Caco-2 (cell line): Measurements from ENCODE around the gene TSACC. TPM values are rescaled to one million over a fixed set of nuclear protein-coding genes. Genes with fewer than 3 reads are reported as not detected.

ENCODE experiments used
- BruUV-seq: library from RNA; stranded (reverse); fragments of 400-500 nt; replicated peaks from 2 replicates; lab custom pipeline; 2021; lab: Mats Ljungman, UMichigan
- CTCF ChIA-PET: fragments of 300-600 bp; sonication (Branson Sonifier 250); formaldehyde crosslinking; loops from one replicate; lab custom pipeline; 2022; ENCODE audit warnings: antibody characterized with exemption; lab: Charles Lee
- POLR2A ChIA-PET: fragments of 300-600 bp; sonication (Branson Sonifier 250); formaldehyde crosslinking; loops from one replicate; lab custom pipeline; 2022; ENCODE audit warnings: antibody characterized with exemption; lab: Charles Lee
- DNase-seq, 2 experiments: peaks; one replicate each; pipeline versions ENCODE4 v3.0.0 to v3.0.0-alpha.2; 2020 to 2022
- H3K27me3 ChIP-seq: replicated peaks from 2 replicates; pipeline ENCODE4 v1.6.0; 2011; ENCODE audit warnings: low read length; ENCODE audit not compliant: control insufficient read depth, insufficient read depth
- H3K36me3 ChIP-seq: 2 replicates; pipeline ENCODE4 v1.5.1; 2011; ENCODE audit warnings: low read length; ENCODE audit not compliant: control insufficient read depth, insufficient read depth
- H3K4me1 ChIP-seq: fragments of 250-450 bp; sonication (Bioruptor Pico); 2 replicates; pipeline ENCODE4 v1.5.1; 2020; ENCODE audit warnings: mild to moderate bottlenecking
- H3K4me3 ChIP-seq: 2 replicates; pipeline ENCODE4 v1.5.1; 2011; ENCODE audit warnings: low read depth, mild to moderate bottlenecking, control low read depth, low read length
- H3K9me3 ChIP-seq: fragments of 250-450 bp; sonication (Bioruptor Pico); 2 replicates; pipeline ENCODE4 v1.5.1; 2020; ENCODE audit warnings: mild to moderate bottlenecking, moderate library complexity
- H3K27ac Mint-ChIP-seq: one replicate; pipeline ENCODE4 v1.8.0; 2022; ENCODE audit warnings: mixed read lengths; ENCODE audit not compliant: unreplicated experiment
- H3K27me3 Mint-ChIP-seq: one replicate; pipeline ENCODE4 v1.8.0; 2022; ENCODE audit warnings: mixed read lengths; ENCODE audit not compliant: insufficient read depth, unreplicated experiment
- H3K36me3 Mint-ChIP-seq: one replicate; pipeline ENCODE4 v1.8.0; 2022; ENCODE audit warnings: mild to moderate bottlenecking, mixed read lengths; ENCODE audit not compliant: insufficient read depth, unreplicated experiment
- H3K4me1 Mint-ChIP-seq: one replicate; pipeline ENCODE4 v1.8.0; 2022; ENCODE audit warnings: low read depth, mixed read lengths; ENCODE audit not compliant: unreplicated experiment
- H3K4me3 Mint-ChIP-seq: one replicate; pipeline ENCODE4 v1.8.0; 2022; ENCODE audit warnings: mild to moderate bottlenecking, moderate library complexity, mixed read lengths; ENCODE audit not compliant: unreplicated experiment
- H3K9me3 Mint-ChIP-seq: one replicate; pipeline ENCODE4 v1.8.0; 2022; ENCODE audit warnings: mixed read lengths; ENCODE audit not compliant: unreplicated experiment
- CTCF ChIP-seq, 2 experiments: fragments of 200-600 bp in 1 of 2; IDR thresholded peaks; 1 replicate in 1 of 2; 2 replicates in 1 of 2; pipeline versions ENCODE4 v1.5.1 to v1.8.0; 2011 to 2022; ENCODE audit warnings: antibody characterized with exemption in 1 of 2, control low read depth in 1 of 2, inconsistent platforms in 1 of 2, low read depth in 1 of 2, low read length in 1 of 2, mild to moderate bottlenecking in 1 of 2, moderate library complexity in 1 of 2; ENCODE audit not compliant: insufficient read depth in 1 of 2, severe bottlenecking in 1 of 2, unreplicated experiment in 1 of 2
- intact Hi-C: fragments of 100-400 bp; cut with micrococcal nuclease; formaldehyde crosslinking; loops from one replicate; pipeline ENCODE4 v1.10.0; 2022; ENCODE audit not compliant: unreplicated experiment
- total RNA-seq: library from RNA; stranded (reverse); gene quantifications from 2 replicates; pipeline ENCODE4 v1.2.3, GENCODE V29; 2022

Gene TSACC
- total RNA-seq, 1 experiment from 2014 or later: 3.9 TPM

GRCh38 chr1:156376146-156376545 is 37.8 kb downstream of the TSACC start:
- ChIA-PET POLR2A (no interaction called here), CTCF (interaction anchor here (0.6 to 1.7 kb wide), 5 partner anchors 10 to 139 kb away, joined by 3 to 11 read pairs (median 4); no protein-coding TSS in a partner anchor)
- DNase-seq: no peak
- H3K4me3 ChIP-seq: no peak overlapping the region
- Mint-ChIP-seq H3K4me3 (no peak overlapping the region), H3K36me3 (no peaks in the 10 kb centered on the region), H3K27me3 (no peaks in the 10 kb centered on the region), H3K9me3 (no peaks in the 10 kb centered on the region), H3K4me1 (peaks cover 6% of the 10 kb centered on the region), H3K27ac (no peak overlapping the region)
- intact Hi-C loops: no loop called here
- H3K36me3 ChIP-seq: no peaks in the 10 kb centered on the region
- H3K4me1 ChIP-seq: peaks cover 49% of the 10 kb centered on the region
- TF ChIP-seq CTCF (IDR thresholded peaks at IDR 0.05; ENCODE audit: insufficient read depth in 1 of 2, low read depth in 1 of 2, low read length in 1 of 2, severe bottlenecking in 1 of 2, unreplicated experiment in 1 of 2): peak in 1 of 2 experiments; percentile 6
- no peaks in the 10 kb centered on the region for H3K27me3 ChIP-seq
- BruUV-seq: no TSS peak
- H3K9me3 ChIP-seq: no peaks in the 10 kb centered on the region

GRCh38 chr1:156376958-156377919 is 38.9 kb downstream of the TSACC start:
- H3K9me3 ChIP-seq: no peaks in the 10 kb centered on the region
- peaks cover 38% of the 10 kb centered on the region for H3K4me1 ChIP-seq
- POLR2A ChIA-PET: no interaction called here
- no peak overlapping the region for H3K4me3 ChIP-seq
- intact Hi-C loops: no loop called here
- Mint-ChIP-seq H3K36me3 (no peaks in the 10 kb centered on the region), H3K4me3 (no peak overlapping the region), H3K4me1 (peaks cover 6% of the 10 kb centered on the region), H3K27me3 (no peaks in the 10 kb centered on the region), H3K27ac (peak overlapping the region; percentile 47), H3K9me3 (no peaks in the 10 kb centered on the region)
- TF ChIP-seq CTCF (IDR thresholded peaks at IDR 0.05; ENCODE audit: insufficient read depth in 1 of 2, low read depth in 1 of 2, low read length in 1 of 2, severe bottlenecking in 1 of 2, unreplicated experiment in 1 of 2): no peak
- no peak for DNase-seq
- H3K27me3 ChIP-seq: no peaks in the 10 kb centered on the region
- CTCF ChIA-PET: interaction anchor here (0.5 to 1.5 kb wide), 5 partner anchors 9 to 69 kb away, joined by 3 to 4 read pairs (median 3); no protein-coding TSS in a partner anchor
- no peaks in the 10 kb centered on the region for H3K36me3 ChIP-seq
- BruUV-seq: no TSS peak

GRCh38 chr1:156378557-156378956 is 40.2 kb downstream of the TSACC start:
- no peaks in the 10 kb centered on the region for H3K9me3 ChIP-seq
- POLR2A ChIA-PET: no interaction called here
- peaks cover 28% of the 10 kb centered on the region for H3K4me1 ChIP-seq
- intact Hi-C loops: loop anchor here (2.0 kb wide), 1 partner anchor 22 kb away; no protein-coding TSS in a partner anchor
- no peak overlapping the region for H3K4me3 ChIP-seq
- Mint-ChIP-seq H3K36me3 (no peaks in the 10 kb centered on the region), H3K4me1 (peaks cover 6% of the 10 kb centered on the region), H3K4me3 (no peak overlapping the region), H3K27me3 (no peaks in the 10 kb centered on the region), H3K9me3 (no peaks in the 10 kb centered on the region), H3K27ac (no peak overlapping the region)
- H3K36me3 ChIP-seq: no peaks in the 10 kb centered on the region
- no peaks in the 10 kb centered on the region for H3K27me3 ChIP-seq
- no peak for DNase-seq
- CTCF ChIA-PET: interaction anchor here (0.8 to 1.6 kb wide), 4 partner anchors 7 to 79 kb away, joined by 3 to 6 read pairs (median 4); no protein-coding TSS in a partner anchor
- no peak for TF ChIP-seq CTCF (IDR thresholded peaks at IDR 0.05; ENCODE audit: insufficient read depth in 1 of 2, low read depth in 1 of 2, low read length in 1 of 2, severe bottlenecking in 1 of 2, unreplicated experiment in 1 of 2)
- BruUV-seq: no TSS peak
